CD4-positive, alpha-beta T cell (primary cell): ENCODE measurements around the gene MAGI1. TPM values are rescaled to one million over a fixed set of nuclear protein-coding genes. Genes with fewer than 3 reads are reported as not detected.

Experiments used
- ATAC-seq: fragments of 200-7000 bp; cut with Tn5 transposase; one replicate; pipeline ENCODE4 v1.10.0; 2022; ENCODE audit warnings: mild to moderate bottlenecking; ENCODE audit not compliant: poor library complexity
- CTCF ChIA-PET: fragments of 350-600 bp; sonication (Branson Sonifier 250); formaldehyde crosslinking; loops from one replicate; lab custom pipeline; 2021; ENCODE audit warnings: antibody characterized with exemption, inconsistent platforms; lab: Charles Lee
- POLR2A ChIA-PET: fragments of 350-600 bp; sonication (Branson Sonifier 250); formaldehyde crosslinking; loops from one replicate; lab custom pipeline; 2021; ENCODE audit warnings: antibody characterized with exemption, inconsistent platforms; lab: Charles Lee
- DNase-seq, 14 experiments: peaks; one replicate each; pipeline ENCODE4 v3.0.0-alpha.2; 2013 to 2020; ENCODE audit warnings: mixed read lengths in 2 of 14
- H3K27ac ChIP-seq, 2 donors: one replicate each; pipeline versions ENCODE4 v1.5.1 to v1.7.0; 2013; ENCODE audit warnings: low read length in 2 of 2, low read depth in 1 of 2, mild to moderate bottlenecking in 1 of 2
- H3K27me3 ChIP-seq, 2 experiments: 1 replicate in 1 of 2; 2 replicates in 1 of 2; pipeline versions ENCODE4 v1.6.1 to v1.7.0; 2013; ENCODE audit warnings: low read length in 2 of 2, control low read depth in 1 of 2, mild to moderate bottlenecking in 1 of 2, moderate library complexity in 1 of 2; ENCODE audit not compliant: insufficient read depth in 2 of 2, control insufficient read depth in 1 of 2
- H3K36me3 ChIP-seq: one replicate; pipeline ENCODE4 v1.6.1; 2013; ENCODE audit warnings: low read length, control low read depth; ENCODE audit not compliant: insufficient read depth
- H3K4me1 ChIP-seq: one replicate; pipeline ENCODE4 v1.6.1; 2013; ENCODE audit warnings: low read length, control low read depth; ENCODE audit not compliant: insufficient read depth
- H3K4me3 ChIP-seq: one replicate; pipeline ENCODE4 v1.5.1; 2013; ENCODE audit warnings: mild to moderate bottlenecking, low read length, moderate library complexity
- H3K9me3 ChIP-seq, 2 experiments: 1 replicate in 1 of 2; 2 replicates in 1 of 2; pipeline versions ENCODE4 v1.6.1 to v1.7.0; 2013; ENCODE audit warnings: low read length in 2 of 2, mild to moderate bottlenecking in 2 of 2, control low read depth in 1 of 2, moderate library complexity in 1 of 2; ENCODE audit not compliant: control insufficient read depth in 1 of 2, insufficient read depth in 1 of 2
- H3K27ac Mint-ChIP-seq: one replicate; pipeline ENCODE4 v1.8.0; 2020; ENCODE audit warnings: mixed read lengths
- H3K27me3 Mint-ChIP-seq: one replicate; pipeline ENCODE4 v1.8.0; 2021; ENCODE audit warnings: mixed read lengths
- H3K36me3 Mint-ChIP-seq: one replicate; pipeline ENCODE4 v1.8.0; 2021; ENCODE audit warnings: low read depth, mixed read lengths
- H3K4me1 Mint-ChIP-seq: one replicate; pipeline ENCODE4 v1.8.0; 2021; ENCODE audit warnings: low read depth, mixed read lengths
- H3K4me3 Mint-ChIP-seq: one replicate; pipeline ENCODE4 v1.8.0; 2020; ENCODE audit warnings: mild to moderate bottlenecking, mixed read lengths
- H3K9me3 Mint-ChIP-seq: one replicate; pipeline ENCODE4 v1.8.0; 2020; ENCODE audit warnings: mixed read lengths
- CTCF ChIP-seq: fragments of 200-600 bp; IDR thresholded peaks from one replicate; pipeline ENCODE4 v1.8.0; 2022; ENCODE audit warnings: antibody characterized with exemption, mild to moderate bottlenecking
- intact Hi-C, 2 experiments: fragments of 100-400 bp; cut with DNase I in 1 of 2; cut with micrococcal nuclease in 1 of 2; formaldehyde crosslinking; loops; one replicate each; pipeline versions ENCODE4 v1.15.1 to v1.9.0; 2023 to 2025; cut with DNase I, micrococcal nuclease
- total RNA-seq, 174 experiments: library from RNA in 2 of 174; stranded (reverse) in 2 of 174; gene quantifications; one replicate each; pipeline ENCODE4 v1.2.3 and lab custom pipeline; 2021 to 2026

Gene MAGI1
- total RNA-seq, 2 experiments from 2014 or later: not detected

- Histone ChIP-seq H3K27ac (no peak overlapping the region), H3K36me3 (no peaks in the 10 kb centered on the region), H3K4me1 (no peaks in the 10 kb centered on the region), H3K4me3 (no peak overlapping the region), H3K27me3 (no peaks in the 10 kb centered on the region), H3K9me3 (peaks cover 0 to 3% of the 10 kb centered on the region in 2 experiments)
- DNase-seq (no peak), ATAC-seq (no peak)
- Mint-ChIP-seq H3K9me3 (peaks cover 2% of the 10 kb centered on the region), H3K36me3 (no peaks in the 10 kb centered on the region), H3K4me1 (no peaks in the 10 kb centered on the region), H3K27ac (no peak overlapping the region), H3K27me3 (no peaks in the 10 kb centered on the region), H3K4me3 (no peak overlapping the region)
- CTCF ChIA-PET: no interaction called here
- POLR2A ChIA-PET: no interaction called here
- intact Hi-C loops: no loop called here
- no peak for TF ChIP-seq CTCF
These were observed 501.6 kb downstream of the MAGI1 start for GRCh38 chr3:65537109-65537508.

DNA sequence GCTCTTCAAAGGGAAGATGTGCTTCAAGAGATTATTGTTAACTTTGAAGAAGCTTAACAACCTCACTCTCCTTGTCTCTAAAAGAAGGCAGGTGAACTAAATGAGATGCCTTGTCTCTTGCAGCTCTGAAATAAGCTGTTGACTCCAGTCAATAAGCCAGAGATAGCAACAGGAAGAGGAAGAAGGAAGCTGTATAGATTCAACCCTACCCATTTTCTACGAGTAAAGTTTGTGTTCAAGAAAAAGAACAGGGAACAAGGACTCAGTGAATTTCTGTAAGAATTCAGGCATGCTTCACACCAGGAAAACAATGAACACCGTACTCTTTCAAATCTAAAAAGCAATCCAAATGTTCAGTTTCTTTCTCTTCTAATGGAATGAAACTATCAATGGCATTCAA is 503.5 kb downstream of the MAGI1 start:
- H3K9me3 Mint-ChIP-seq: peaks cover 2% of the 10 kb centered on the region
- CTCF ChIA-PET: no interaction called here
- H3K36me3 Mint-ChIP-seq: no peaks in the 10 kb centered on the region
- no peak overlapping the region for H3K27ac Mint-ChIP-seq
- no peaks in the 10 kb centered on the region for H3K27me3 ChIP-seq
- H3K4me3 Mint-ChIP-seq: no peak overlapping the region
- H3K4me1 Mint-ChIP-seq: no peaks in the 10 kb centered on the region
- H3K27ac ChIP-seq: no peak overlapping the region
- DNase-seq (no peak), ATAC-seq (no peak)
- H3K4me1 ChIP-seq: no peaks in the 10 kb centered on the region
- intact Hi-C loops: no loop called here
- no peaks in the 10 kb centered on the region for H3K36me3 ChIP-seq
- TF ChIP-seq CTCF: no peak
- no peak overlapping the region for H3K4me3 ChIP-seq
- no peaks in the 10 kb centered on the region for H3K27me3 Mint-ChIP-seq
- POLR2A ChIA-PET: no interaction called here
- no peaks in the 10 kb centered on the region for H3K9me3 ChIP-seq

- Histone ChIP-seq H3K4me3 (no peak overlapping the region), H3K9me3 (no peaks in the 10 kb centered on the region), H3K4me1 (no peaks in the 10 kb centered on the region), H3K27me3 (no peaks in the 10 kb centered on the region), H3K36me3 (no peaks in the 10 kb centered on the region), H3K27ac (no peak overlapping the region)
- no peak for TF ChIP-seq CTCF
- ChIA-PET CTCF (no interaction called here), POLR2A (no interaction called here)
- DNase-seq (no peak), ATAC-seq (no peak)
- H3K9me3 Mint-ChIP-seq: peaks cover 2% of the 10 kb centered on the region
- H3K27me3 Mint-ChIP-seq: no peaks in the 10 kb centered on the region
- H3K4me3 Mint-ChIP-seq: no peak overlapping the region
- no peaks in the 10 kb centered on the region for H3K4me1 Mint-ChIP-seq
- H3K27ac Mint-ChIP-seq: no peak overlapping the region
- no peaks in the 10 kb centered on the region for H3K36me3 Mint-ChIP-seq
- intact Hi-C loops: no loop called here
These were observed 503.9 kb downstream of the MAGI1 start for GRCh38 chr3:65534805-65535204.
